HG03457 (cell line): ENCODE data around the gene CEP104.

Experiments
- ATAC-seq: cut with Tn5 transposase; IDR thresholded peaks from one replicate; pipeline ENCODE4 v1.9.1; 2021; ENCODE audit warnings: moderate number of reproducible peaks; ENCODE audit not compliant: unreplicated experiment

Gene CEP104

DNA sequence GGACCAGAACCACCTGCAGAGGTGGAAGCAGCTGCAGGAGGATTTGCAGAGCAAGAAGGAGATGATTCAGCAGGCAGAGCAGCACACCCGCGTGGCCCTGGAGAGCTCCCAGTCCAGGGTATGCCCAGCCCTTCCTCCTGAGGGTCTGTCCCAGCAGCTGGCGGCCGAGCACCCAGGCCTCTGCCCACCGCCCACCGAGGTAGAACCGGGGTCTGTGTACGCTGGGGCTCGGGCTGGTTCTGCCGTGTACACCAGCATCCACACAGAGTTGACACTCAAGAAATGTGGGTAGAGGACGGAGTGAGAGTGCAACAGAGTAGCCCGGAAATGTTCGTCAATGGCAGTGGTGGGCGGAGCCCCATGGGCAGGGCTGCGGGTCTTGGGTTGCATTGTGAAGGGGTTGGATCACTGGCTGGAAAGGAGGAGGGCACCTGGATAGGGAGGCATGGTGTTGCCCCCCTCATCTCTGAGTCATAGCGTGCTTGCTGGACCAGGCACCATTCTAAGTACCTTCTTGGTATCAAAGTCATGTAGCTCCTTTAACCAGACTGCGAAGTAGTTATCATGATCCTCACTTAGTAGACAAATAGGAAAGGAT is 89.6 kb downstream of the CEP104 start:
- no peak for ATAC-seq

GRCh38 chr1:3763351-3764125 is 93.5 kb downstream of the CEP104 start:
- no peak for ATAC-seq

DNA sequence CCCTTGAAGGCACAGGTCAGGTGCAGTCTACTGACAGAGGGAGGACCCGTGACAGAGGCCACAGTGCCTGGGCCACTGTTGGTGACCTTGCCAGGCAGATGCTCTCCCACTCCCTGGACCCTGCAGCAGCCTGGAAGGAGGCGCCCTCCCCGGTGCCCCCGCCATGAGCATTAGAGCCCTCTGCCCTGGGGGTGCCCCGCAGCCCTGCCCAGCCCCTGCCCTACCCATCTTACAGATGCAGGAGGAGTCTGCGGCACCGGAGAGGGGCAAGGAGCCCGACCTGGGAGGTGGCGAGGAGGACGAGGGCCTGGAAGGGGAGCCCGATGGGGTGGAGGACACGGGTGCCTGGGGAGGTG is 94.2 kb downstream of the CEP104 start:
- no peak for ATAC-seq

DNA sequence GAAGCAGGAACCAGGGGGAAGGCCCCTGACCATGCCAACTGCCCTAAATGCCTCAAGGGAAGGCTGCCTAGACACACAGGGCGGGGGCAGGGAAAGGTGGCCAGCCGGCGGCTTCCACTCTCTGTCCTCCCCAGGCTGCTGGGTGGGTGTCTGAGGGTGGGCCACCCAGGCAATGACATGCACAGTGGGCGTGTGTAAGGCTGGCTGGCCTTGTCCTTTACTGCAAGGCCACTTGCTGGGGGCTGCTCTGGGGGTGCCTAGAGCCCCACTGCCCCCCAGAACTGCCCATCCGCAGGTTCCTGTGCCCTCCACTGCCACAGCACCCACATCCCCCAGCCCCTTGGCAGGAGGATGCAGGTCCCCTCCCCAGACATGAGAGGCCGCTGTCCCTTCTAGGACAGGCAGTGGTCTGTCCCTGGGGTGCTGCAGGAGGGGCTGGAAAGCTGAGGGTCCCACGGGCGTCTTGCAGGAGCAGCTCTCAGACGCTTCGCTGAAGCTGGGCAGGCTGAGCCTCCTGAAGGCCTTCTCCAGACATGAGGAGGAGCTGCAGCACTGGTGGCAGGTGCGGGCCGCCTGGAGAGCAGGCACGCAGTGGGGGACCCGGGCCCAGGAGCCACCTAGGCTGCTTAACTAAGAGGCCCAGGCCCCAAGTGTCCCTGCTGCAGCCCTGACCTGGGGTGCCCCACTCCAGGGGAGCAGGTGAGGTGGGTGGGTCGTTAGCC is 94.7 kb downstream of the CEP104 start:
- ATAC-seq: no peak
